GM18858 (cell line): ENCODE results near the gene CENPC.
"Not testable (repeated sequence)": the region's sequence is repeated elsewhere in the genome, so short reads cannot be mapped to it uniquely, and the experiment has no call there.

Source experiments
- ATAC-seq: cut with Tn5 transposase; IDR thresholded peaks from one replicate; pipeline ENCODE4 v1.9.1; 2021; ENCODE audit not compliant: unreplicated experiment

CENPC gene

GRCh38 chr4:67550857-67551256 lies 5.6 kb upstream of the CENPC start:
- peak; percentile 29 for ATAC-seq

DNA sequence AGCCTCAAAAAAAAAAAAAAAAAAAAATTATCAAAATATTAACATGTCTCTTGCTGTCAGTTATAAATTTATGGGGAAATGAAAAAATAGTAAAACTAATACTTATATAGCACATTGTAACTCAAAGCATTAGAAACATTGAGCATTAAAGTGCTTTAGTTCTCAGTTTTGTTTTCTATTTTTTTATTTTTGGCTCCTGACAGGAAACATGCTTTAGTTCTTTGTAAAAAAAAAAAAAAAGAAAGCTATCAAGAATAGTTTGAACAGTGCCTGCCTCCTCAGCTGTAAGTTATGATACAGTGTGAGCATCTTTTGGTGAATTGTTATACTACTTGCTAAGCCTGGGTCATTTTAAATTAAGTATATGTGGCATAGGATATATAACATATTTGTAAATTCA lies 5.1 kb upstream of the CENPC start:
- ATAC-seq, result peak; percentile 20

DNA sequence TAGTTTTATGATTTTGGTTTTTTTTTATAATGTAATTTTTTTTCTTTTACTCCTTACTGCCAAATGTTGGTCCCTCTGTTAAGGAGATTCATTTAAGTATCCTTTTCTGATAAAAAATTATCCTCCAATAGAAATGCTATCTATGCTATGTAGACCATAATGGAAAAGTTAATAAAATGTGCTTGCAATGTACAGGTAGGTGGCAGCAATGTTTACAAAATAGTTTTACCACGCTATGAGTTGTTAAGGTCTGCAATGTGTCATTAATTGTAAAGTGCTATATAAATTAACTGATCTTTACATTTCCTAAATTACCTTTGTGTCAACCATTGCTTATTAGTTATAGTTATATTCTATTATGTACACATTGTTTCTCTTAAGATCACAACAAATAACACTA lies 3.8 kb upstream of the CENPC start:
- peak; percentile 33 for ATAC-seq

GRCh38 chr4:67546971-67547370 lies 1.7 kb upstream of the CENPC start:
- no peak for ATAC-seq

DNA sequence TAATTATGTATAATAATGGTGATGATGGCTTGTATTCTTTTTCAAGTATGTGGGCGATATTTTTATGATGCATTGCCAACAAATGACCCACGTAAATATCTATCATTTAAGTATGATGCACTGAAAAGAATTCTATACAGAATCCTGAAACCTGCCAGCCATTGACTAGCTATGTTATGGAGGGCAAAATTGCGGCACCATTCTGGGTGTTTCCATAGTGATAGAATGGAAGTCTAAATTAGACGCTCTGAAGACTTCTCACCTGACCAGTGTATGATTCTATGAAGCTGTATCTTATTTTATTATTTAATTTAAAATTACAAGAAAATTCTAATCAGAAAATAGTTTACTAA lies 677 bp upstream of the CENPC start:
- ATAC-seq, result no peak

GRCh38 chr4:67542076-67542475 lies 3.2 kb downstream of the CENPC start:
- ATAC-seq, result no peak

- ATAC-seq, result no peak
Measured at GRCh38 chr4:67539830-67540229, 5.5 kb downstream of the CENPC start.

DNA sequence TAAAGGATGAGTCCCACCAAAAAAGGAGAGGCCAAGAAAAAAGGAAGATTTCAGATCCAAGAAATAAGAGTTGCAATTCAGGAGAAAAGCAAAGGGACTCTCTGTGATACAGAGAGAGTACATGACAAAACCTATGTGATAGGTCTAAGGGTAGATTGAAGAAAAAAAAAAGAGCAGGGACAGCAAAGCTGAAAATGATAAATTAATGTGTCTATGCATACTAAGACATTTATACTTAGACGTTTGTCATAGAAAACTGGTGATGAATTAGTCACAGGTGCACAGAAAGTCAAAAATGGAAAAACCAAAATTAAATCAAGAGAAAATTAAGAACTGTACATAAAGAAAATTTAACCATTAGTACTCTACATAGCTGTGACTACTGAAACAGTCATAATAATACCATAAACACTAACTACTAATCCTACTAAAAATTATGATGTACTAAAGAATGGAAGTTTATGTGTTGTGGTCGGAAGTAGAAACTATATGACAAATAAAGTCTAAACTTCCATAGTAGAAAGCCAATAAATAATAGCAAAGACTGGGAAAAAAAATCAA lies 9.9 kb downstream of the CENPC start:
- no peak for ATAC-seq

DNA sequence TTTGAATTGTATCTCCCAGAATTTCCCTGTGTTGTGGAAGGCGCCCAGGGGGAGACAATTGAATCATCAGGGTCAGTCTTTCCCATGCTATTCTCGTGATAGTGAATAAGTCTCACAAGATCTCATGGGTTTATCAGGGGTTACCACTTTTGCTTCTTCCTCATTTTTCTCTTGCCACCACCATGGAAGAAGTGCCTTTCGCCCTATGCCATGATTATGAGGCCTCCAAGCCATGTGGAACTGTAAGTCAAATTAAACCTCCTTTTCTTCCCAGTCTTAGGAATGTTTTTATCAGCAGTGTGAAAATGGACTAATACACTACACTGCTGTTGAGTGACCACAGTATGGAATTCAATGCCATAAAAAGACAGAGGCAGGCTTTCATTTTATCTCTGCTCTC lies 12.2 kb downstream of the CENPC start:
- ATAC-seq, result no peak

DNA sequence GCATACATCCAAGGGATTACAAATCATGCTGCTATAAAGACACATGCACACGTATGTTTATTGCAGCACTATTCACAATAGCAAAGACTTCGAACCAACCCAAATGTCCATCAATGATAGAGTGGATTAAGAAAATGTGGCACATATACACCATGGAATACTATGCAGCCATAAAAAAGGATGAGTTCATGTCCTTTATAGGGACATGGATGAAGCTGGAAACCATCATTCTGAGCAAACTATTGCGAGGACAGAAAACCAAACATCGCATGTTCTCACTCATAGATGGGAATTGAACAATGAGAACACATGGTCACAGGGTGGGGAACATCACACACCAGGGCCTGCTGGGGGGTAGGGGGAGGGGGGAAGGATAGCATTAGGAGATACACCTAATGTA lies 12.9 kb downstream of the CENPC start:
- not testable (repeated sequence) for ATAC-seq

DNA sequence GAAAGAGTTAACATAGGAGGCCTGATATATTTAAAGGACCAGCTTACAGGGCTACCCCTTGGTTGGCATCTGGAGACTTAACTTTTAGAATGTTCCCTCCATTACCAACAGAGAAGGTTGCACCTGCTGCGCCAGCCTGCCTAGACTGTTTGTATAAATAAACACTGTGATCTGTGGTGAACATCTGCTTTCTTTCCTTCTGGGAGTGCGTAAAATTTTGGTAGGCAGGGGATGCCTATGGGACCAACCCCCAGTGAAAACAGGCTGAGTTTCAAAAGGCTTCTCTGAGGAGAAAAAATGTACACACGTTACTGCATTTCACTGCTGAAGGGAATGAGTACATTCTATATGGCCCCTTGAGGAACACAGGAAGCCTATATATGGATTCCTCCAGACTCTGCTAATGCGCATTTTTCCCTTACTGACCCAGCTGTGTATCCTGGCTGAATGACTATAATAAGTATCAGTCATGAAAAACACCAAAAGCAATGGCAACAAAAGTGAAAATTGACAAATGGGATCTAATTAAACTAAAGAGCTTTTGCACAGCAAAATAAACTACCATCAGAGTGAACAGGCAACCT lies 13.8 kb downstream of the CENPC start:
- ATAC-seq, result no peak

GRCh38 chr4:67524140-67524539 lies 21.2 kb downstream of the CENPC start:
- ATAC-seq, result not testable (repeated sequence)

GRCh38 chr4:67522851-67523671 lies 22.2 kb downstream of the CENPC start:
- no peak for ATAC-seq

- no peak for ATAC-seq
Measured at GRCh38 chr4:67522230-67522629, 23.1 kb downstream of the CENPC start.

GRCh38 chr4:67521506-67521905 lies 23.8 kb downstream of the CENPC start:
- ATAC-seq, result peak; percentile 89

DNA sequence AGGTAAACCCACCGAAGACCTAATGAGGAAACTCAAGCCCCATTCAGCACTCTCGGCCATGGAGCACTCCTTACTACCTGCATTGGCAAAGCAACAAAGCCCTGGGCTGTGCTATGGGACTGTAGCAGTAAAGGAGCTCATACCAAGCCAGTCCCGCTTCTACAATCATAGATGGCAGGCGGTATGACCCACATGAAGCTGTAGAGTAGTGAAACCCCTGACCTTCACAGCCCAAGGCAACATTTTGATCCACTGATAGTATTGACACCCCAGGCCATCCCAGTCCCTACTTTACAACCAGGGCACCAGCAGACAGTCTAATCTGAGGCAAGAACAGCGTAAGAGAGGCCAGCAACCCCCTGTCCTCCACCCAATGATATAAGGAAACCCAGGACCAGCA lies 25.2 kb downstream of the CENPC start:
- ATAC-seq, result no peak

DNA sequence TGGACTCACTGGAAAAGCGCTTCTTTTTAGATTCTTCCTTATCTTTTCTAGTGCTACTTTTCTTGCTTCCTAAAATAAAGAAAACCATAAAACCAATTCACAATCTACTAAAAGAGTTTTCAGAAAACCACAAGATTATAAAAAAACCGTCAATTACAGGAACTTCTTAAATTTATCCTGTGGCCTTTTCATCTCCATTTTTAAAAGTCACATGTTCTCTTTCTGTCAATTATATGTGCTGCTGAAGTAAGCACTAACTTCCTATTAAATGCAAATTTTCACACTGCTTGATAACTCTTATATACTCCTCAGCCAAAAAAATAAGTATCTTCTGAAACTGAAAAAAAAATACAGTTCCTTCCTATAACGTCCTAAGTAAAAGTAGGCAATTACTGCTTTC lies 32.8 kb downstream of the CENPC start:
- no peak for ATAC-seq

- ATAC-seq, result no peak
Measured at GRCh38 chr4:67500373-67500772, 44.9 kb downstream of the CENPC start.

DNA sequence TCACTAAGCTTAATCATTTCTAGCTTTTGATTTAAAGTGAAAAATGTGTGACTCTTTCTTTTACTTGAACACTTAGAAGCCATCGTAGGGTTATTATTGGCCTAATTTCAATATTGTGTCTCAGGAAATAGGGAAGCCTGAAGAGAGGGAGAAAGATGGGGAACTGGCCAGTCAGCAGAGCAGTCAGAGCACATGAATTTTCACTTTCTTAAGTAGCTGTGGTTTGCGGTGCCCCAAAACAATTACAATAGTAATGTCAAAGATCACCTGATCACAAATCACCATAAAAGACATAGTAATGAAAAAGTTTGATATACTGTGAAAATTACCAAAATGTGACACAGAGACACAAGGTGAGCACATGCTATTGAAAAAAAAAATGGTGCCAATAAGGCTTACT lies 45.5 kb downstream of the CENPC start:
- ATAC-seq, result no peak

- ATAC-seq, result peak; percentile 32
Measured at GRCh38 chr4:67483868-67484602, 61.3 kb downstream of the CENPC start.

GRCh38 chr4:67480810-67481209 lies 64.5 kb downstream of the CENPC start:
- no peak for ATAC-seq

GRCh38 chr4:67475155-67475554 lies 70.1 kb downstream of the CENPC start:
- no peak for ATAC-seq
